A673 (cell line): ENCODE measurements around the gene LY86. TPM values are rescaled to one million over a fixed set of nuclear protein-coding genes. Genes with fewer than 3 reads are reported as not detected.

ENCODE experiments used
- BruUV-seq: library from RNA; stranded (reverse); fragments of 400-500 nt; replicated peaks from 2 replicates; lab custom pipeline; 2021; lab: Mats Ljungman, UMichigan
- CTCF ChIA-PET: fragments of 300-600 bp; sonication (Branson Sonifier 250); formaldehyde crosslinking; loops from one replicate; lab custom pipeline; 2022; ENCODE audit warnings: antibody characterized with exemption; lab: Charles Lee
- POLR2A ChIA-PET: fragments of 300-600 bp; sonication (Branson Sonifier 250); formaldehyde crosslinking; loops from one replicate; lab custom pipeline; 2022; ENCODE audit warnings: antibody characterized with exemption; ENCODE audit not compliant: low non-redundant PET; lab: Charles Lee
- DNase-seq: peaks from one replicate; pipeline ENCODE4 v3.0.0-alpha.2; 2015; ENCODE audit warnings: low spot score
- H3K27ac ChIP-seq: fragments of 200-600 bp; sonication (generic); 2 replicates; pipeline ENCODE4 v1.5.1; 2016; ENCODE audit warnings: mixed run types, low read depth, mild to moderate bottlenecking, mixed read lengths, antibody characterized with exemption, low read length; ENCODE audit not compliant: poor library complexity, severe bottlenecking
- H3K27me3 ChIP-seq: fragments of 200-600 bp; sonication (generic); replicated peaks from 2 replicates; pipeline ENCODE4 v1.6.1; 2017; ENCODE audit warnings: mixed run types, low read depth, mild to moderate bottlenecking, mixed read lengths, antibody characterized with exemption, low read length; ENCODE audit not compliant: insufficient read depth, poor library complexity
- H3K36me3 ChIP-seq: fragments of 200-600 bp; sonication (generic); 2 replicates; pipeline ENCODE4 v1.6.1; 2016; ENCODE audit warnings: mixed run types, mild to moderate bottlenecking, mixed read lengths, antibody characterized with exemption, low read length; ENCODE audit not compliant: insufficient read depth, poor library complexity, severe bottlenecking
- H3K4me1 ChIP-seq: fragments of 200-600 bp; sonication (generic); 2 replicates; pipeline ENCODE4 v1.6.1; 2017; ENCODE audit warnings: mixed run types, mild to moderate bottlenecking, mixed read lengths, antibody characterized with exemption, low read length; ENCODE audit not compliant: insufficient read depth, poor library complexity, severe bottlenecking
- H3K4me3 ChIP-seq: fragments of 200-600 bp; sonication (generic); 2 replicates; pipeline ENCODE4 v1.5.1; 2016; ENCODE audit warnings: low read depth, mixed run types, mild to moderate bottlenecking, mixed read lengths, low read length; ENCODE audit not compliant: poor library complexity, severe bottlenecking
- H3K9me3 ChIP-seq: fragments of 200-600 bp; sonication (generic); 2 replicates; pipeline ENCODE4 v1.6.1; 2016; ENCODE audit warnings: mixed run types, low read depth, mild to moderate bottlenecking, mixed read lengths, antibody characterized with exemption, low read length; ENCODE audit not compliant: poor library complexity, severe bottlenecking
- EZH2 ChIP-seq: fragments of 200-600 bp; sonication (generic); IDR thresholded peaks from 2 replicates; pipeline ENCODE4 v1.6.1; 2017; ENCODE audit warnings: borderline replicate concordance, low read depth, mild to moderate bottlenecking, mixed read lengths, antibody characterized with exemption, low read length; ENCODE audit not compliant: poor library complexity, severe bottlenecking
- intact Hi-C: fragments of 100-400 bp; cut with micrococcal nuclease; formaldehyde crosslinking; loops from one replicate; pipeline ENCODE4 v1.10.0; 2022; ENCODE audit not compliant: unreplicated experiment
- total RNA-seq: library from RNA; stranded (reverse); gene quantifications from 2 replicates; pipeline ENCODE4 v1.2.3, GENCODE V29; 2021
- TF ChIP-seq, protein P1 (sequence below): fragments of 300-800, 200-600 bp; sonication (generic); conservative IDR thresholded peaks from 2 replicates; pipeline ENCODE4 v1.5.1; 2017; ENCODE audit warnings: low read depth, mild to moderate bottlenecking, antibody characterized with exemption, low read length, moderate library complexity, mixed read lengths

Gene LY86
- total RNA-seq, 1 experiment from 2014 or later, result not detected

DNA sequence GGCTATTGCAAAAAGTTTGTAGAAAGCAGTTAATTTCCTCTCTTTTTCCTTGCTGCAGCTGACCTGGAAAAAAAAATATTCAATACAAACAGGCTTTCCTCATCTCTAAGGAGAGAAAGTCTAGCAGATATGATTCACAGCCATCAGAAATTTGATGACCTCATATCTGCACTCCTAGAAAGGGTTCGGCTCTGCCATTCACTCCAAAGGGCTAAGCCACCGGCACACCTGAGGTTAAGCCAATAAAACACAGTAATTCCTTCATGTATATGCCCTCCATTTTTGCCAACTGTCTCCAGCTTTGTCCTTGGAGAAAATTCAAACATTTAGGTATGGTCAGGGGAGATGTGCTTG lies 18.7 kb upstream of the LY86 start:
- TF ChIP-seq EZH2, result no peak
- TF ChIP-seq, protein P1, sequence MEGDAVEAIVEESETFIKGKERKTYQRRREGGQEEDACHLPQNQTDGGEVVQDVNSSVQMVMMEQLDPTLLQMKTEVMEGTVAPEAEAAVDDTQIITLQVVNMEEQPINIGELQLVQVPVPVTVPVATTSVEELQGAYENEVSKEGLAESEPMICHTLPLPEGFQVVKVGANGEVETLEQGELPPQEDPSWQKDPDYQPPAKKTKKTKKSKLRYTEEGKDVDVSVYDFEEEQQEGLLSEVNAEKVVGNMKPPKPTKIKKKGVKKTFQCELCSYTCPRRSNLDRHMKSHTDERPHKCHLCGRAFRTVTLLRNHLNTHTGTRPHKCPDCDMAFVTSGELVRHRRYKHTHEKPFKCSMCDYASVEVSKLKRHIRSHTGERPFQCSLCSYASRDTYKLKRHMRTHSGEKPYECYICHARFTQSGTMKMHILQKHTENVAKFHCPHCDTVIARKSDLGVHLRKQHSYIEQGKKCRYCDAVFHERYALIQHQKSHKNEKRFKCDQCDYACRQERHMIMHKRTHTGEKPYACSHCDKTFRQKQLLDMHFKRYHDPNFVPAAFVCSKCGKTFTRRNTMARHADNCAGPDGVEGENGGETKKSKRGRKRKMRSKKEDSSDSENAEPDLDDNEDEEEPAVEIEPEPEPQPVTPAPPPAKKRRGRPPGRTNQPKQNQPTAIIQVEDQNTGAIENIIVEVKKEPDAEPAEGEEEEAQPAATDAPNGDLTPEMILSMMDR, result no peak
- no peaks in the 10 kb centered on the region for H3K4me1 ChIP-seq
- POLR2A ChIA-PET, result no interaction called here
- no peak overlapping the region for H3K27ac ChIP-seq
- CTCF ChIA-PET, result no interaction called here
- no peaks in the 10 kb centered on the region for H3K36me3 ChIP-seq
- DNase-seq, result no peak
- H3K4me3 ChIP-seq, result no peak overlapping the region
- no peaks in the 10 kb centered on the region for H3K9me3 ChIP-seq
- H3K27me3 ChIP-seq, result no peaks in the 10 kb centered on the region
- intact Hi-C loops, result no loop called here
- BruUV-seq, result no TSS peak

- no peak for DNase-seq
- ChIA-PET CTCF (no interaction called here), POLR2A (no interaction called here)
- no peak for TF ChIP-seq EZH2
- TF ChIP-seq, protein P1, result no peak
- Histone ChIP-seq H3K27ac (no peak overlapping the region), H3K4me3 (no peak overlapping the region), H3K36me3 (no peaks in the 10 kb centered on the region), H3K9me3 (no peaks in the 10 kb centered on the region), H3K27me3 (no peaks in the 10 kb centered on the region), H3K4me1 (no peaks in the 10 kb centered on the region)
- intact Hi-C loops, result no loop called here
- no TSS peak for BruUV-seq
These were observed 17.4 kb upstream of the LY86 start for GRCh38 chr6:6570929-6571671.

GRCh38 chr6:6575143-6575542 lies 13.4 kb upstream of the LY86 start:
- POLR2A ChIA-PET, result no interaction called here
- H3K4me3 ChIP-seq, result no peak overlapping the region
- H3K4me1 ChIP-seq, result no peaks in the 10 kb centered on the region
- intact Hi-C loops, result no loop called here
- no peak for DNase-seq
- no TSS peak for BruUV-seq
- H3K9me3 ChIP-seq, result no peaks in the 10 kb centered on the region
- no peak overlapping the region for H3K27ac ChIP-seq
- no peaks in the 10 kb centered on the region for H3K27me3 ChIP-seq
- TF ChIP-seq, protein P1, result no peak
- no peak for TF ChIP-seq EZH2
- CTCF ChIA-PET, result no interaction called here
- H3K36me3 ChIP-seq, result no peaks in the 10 kb centered on the region
